ENCODE data around the gene SHROOM4. TPM values are rescaled to one million over a fixed set of nuclear protein-coding genes. Genes with fewer than 3 reads are reported as not detected.

SHROOM4 gene
- total RNA-seq, 1 experiment from 2014 or later, result 2.1 TPM

DNA sequence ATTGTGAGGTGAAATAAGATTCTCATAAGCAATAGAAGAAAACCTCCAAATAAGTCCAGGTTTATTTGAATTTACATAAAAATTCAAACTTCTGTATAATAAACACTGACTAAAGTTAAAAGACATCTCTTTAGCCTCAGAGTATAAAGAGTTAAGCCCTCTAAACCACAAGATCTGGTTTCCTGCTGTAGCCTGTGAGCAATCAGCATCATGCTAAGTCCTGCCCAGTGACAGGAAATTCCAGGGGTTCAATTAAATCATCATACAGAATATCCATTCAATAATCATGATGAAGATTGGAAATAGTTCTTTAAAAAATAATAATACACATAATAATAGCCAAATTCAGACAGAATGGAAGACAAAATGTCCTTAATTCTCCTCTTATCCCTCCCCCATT, 204.2 kb downstream of the SHROOM4 start:
- Mint-ChIP-seq H3K9me3 (peaks cover 45 to 53% of the 10 kb centered on the region in 2 experiments), H3K4me1 (peaks cover 28 to 34% of the 10 kb centered on the region in 2 experiments), H3K36me3 (ENCODE audit: insufficient read depth in 1 of 3, low read depth in 3 of 3) (peaks cover 0 to 5% (median 4%) of the 10 kb centered on the region in 3 experiments; a peak in 3 of 7 replicates), H3K27ac (no peak overlapping the region), H3K27me3 (ENCODE audit: low read depth) (no peaks in the 10 kb centered on the region), H3K4me3 (no peak overlapping the region)
- H2BK12ac ChIP-seq (ENCODE audit: insufficient read length, low read depth, low read length), result no peak overlapping the region
- no peak overlapping the region for H3T11ph ChIP-seq (ENCODE audit: low read length)
- no peak overlapping the region for H3K27ac ChIP-seq (ENCODE audit: insufficient read length, low read depth, low read length)
- H2AFZ ChIP-seq (ENCODE audit: low read length), result no peak overlapping the region
- no peak overlapping the region for H3K56ac ChIP-seq (ENCODE audit: insufficient read length, low read depth, low read length)
- H3K18ac ChIP-seq (ENCODE audit: insufficient read length, low read depth, low read length), result no peak overlapping the region
- H3K27me3 ChIP-seq (ENCODE audit: insufficient read depth, low read length), result no peaks in the 10 kb centered on the region
- H2BK5ac ChIP-seq (ENCODE audit: insufficient read length, low read length), result no peak overlapping the region
- peaks cover 5% of the 10 kb centered on the region; the same call in 1 of the 2 replicates for H3K4me1 ChIP-seq (ENCODE audit: insufficient read depth, low read length)
- H3K9ac ChIP-seq (ENCODE audit: extremely low read depth, insufficient read length, low read length), result no peak overlapping the region
- H2AK5ac ChIP-seq (ENCODE audit: insufficient read length, low read length), result no peak overlapping the region
- H4K91ac ChIP-seq (ENCODE audit: insufficient read length, low read depth, low read length), result no peak overlapping the region
- DNase-seq, result no peak
- H3K4ac ChIP-seq (ENCODE audit: low read depth, low read length), result no peak overlapping the region
- TF ChIP-seq CTCF (conservative IDR thresholded peaks at IDR 0.05), result no peak
- H3K23ac ChIP-seq (ENCODE audit: insufficient read length, low read depth, low read length), result no peak overlapping the region
- H3K4me2 ChIP-seq (ENCODE audit: insufficient read depth, insufficient read length, low read length), result no peak overlapping the region
- H3K9me3 ChIP-seq (ENCODE audit: control insufficient read depth, low read depth, low read length), result no peaks in the 10 kb centered on the region
- H4K5ac ChIP-seq (ENCODE audit: insufficient read length, low read depth, low read length), result no peak overlapping the region
- H3K79me1 ChIP-seq (ENCODE audit: insufficient read depth, low read depth, low read length, poor library complexity, severe bottlenecking), result no peaks in the 10 kb centered on the region
- no peak overlapping the region for H2BK20ac ChIP-seq (ENCODE audit: low read depth, low read length, poor library complexity, severe bottlenecking)
- H4K8ac ChIP-seq (replicated peaks; ENCODE audit: insufficient read length, low read depth, low read length), result no peak overlapping the region
- H2BK120ac ChIP-seq (ENCODE audit: low read depth, low read length, poor library complexity, severe bottlenecking), result no peak overlapping the region
- no peaks in the 10 kb centered on the region for H4K20me1 ChIP-seq (ENCODE audit: control insufficient read depth, insufficient read depth, insufficient read length)
- H3K79me2 ChIP-seq (ENCODE audit: insufficient read depth, low read length), result no peaks in the 10 kb centered on the region
- no peaks in the 10 kb centered on the region for H3K23me2 ChIP-seq (ENCODE audit: insufficient read length, low read depth, low read length, poor library complexity, severe bottlenecking)
- no peak overlapping the region for H2BK15ac ChIP-seq (ENCODE audit: low read depth, low read length)
- no peak overlapping the region for H3K14ac ChIP-seq (ENCODE audit: insufficient read depth, low read length)
